HCT116 (cell line): ENCODE data around the gene REG1B. TPM values are rescaled to one million over a fixed set of nuclear protein-coding genes. Genes with fewer than 3 reads are reported as not detected.

ENCODE experiments used
- ATAC-seq: fragments of 200-7000 bp; cut with Tn5 transposase; 2 replicates; pipeline ENCODE4 v1.9.1; 2020; ENCODE audit warnings: mild to moderate bottlenecking, moderate library complexity
- BruUV-seq: library from RNA; stranded (reverse); fragments of 400-500 nt; replicated peaks from 2 replicates; lab custom pipeline; 2021; lab: Mats Ljungman, UMichigan
- CTCF ChIA-PET: fragments of 300-600 bp; sonication (Branson Sonifier 250); formaldehyde crosslinking; loops from one replicate; lab custom pipeline; 2021; ENCODE audit warnings: antibody characterized with exemption; lab: Charles Lee
- POLR2A ChIA-PET: fragments of 300-600, 350-600 bp; sonication (Branson Sonifier 250); formaldehyde crosslinking; loops from one replicate; lab custom pipeline; 2021; ENCODE audit warnings: antibody characterized with exemption; lab: Charles Lee
- RAD21 ChIA-PET, 2 experiments: fragments of 300-600 bp; sonication (Branson Sonifier 250); formaldehyde crosslinking; loops; one replicate each; lab custom pipeline; 2023; ENCODE audit warnings: low total read pairs in 2 of 2; ENCODE audit not compliant: uncharacterized antibody in 2 of 2, unreplicated experiment in 2 of 2, low non-redundant PET in 1 of 2; lab: Charles Lee
- DNase-seq: peaks from one replicate; pipeline ENCODE4 v3.0.0-alpha.2; 2010; ENCODE audit warnings: low read depth, low spot score
- H2AFZ ChIP-seq: fragments of 200-600 bp; shearing (Covaris generic), sonication (generic); 2 replicates; pipeline ENCODE4 v1.6.1; 2017; ENCODE audit warnings: low read depth, mixed run types, mixed read lengths, antibody characterized with exemption, low read length; ENCODE audit not compliant: poor library complexity, severe bottlenecking
- H3K27ac ChIP-seq: 2 replicates; pipeline ENCODE4 v1.5.1; 2012; ENCODE audit warnings: low read depth, low read length
- H3K27me3 ChIP-seq: fragments of 200-600 bp; sonication (generic); 2 replicates; pipeline ENCODE4 v1.6.1; 2016; ENCODE audit warnings: mixed run types, low read length, mixed read lengths; ENCODE audit not compliant: insufficient read depth
- H3K36me3 ChIP-seq, 2 experiments: fragments of 200-500 bp in 1 of 2; fragments of 200-600 bp in 1 of 2; sonication (Bioruptor generic) in 1 of 2; sonication (generic) in 1 of 2; 2 replicates each; pipeline versions ENCODE4 v1.5.1 to v1.6.1; 2014 to 2016; ENCODE audit warnings: low read length in 2 of 2, inconsistent platforms in 1 of 2, mixed read lengths in 1 of 2, mixed run types in 1 of 2; ENCODE audit not compliant: insufficient read depth in 2 of 2, control insufficient read depth in 1 of 2
- H3K4me1 ChIP-seq, 2 experiments: fragments of 200-600 bp in 1 of 2; sonication (generic) in 1 of 2; 2 replicates each; pipeline versions ENCODE4 v1.5.1 to v1.6.1; 2012 to 2017; ENCODE audit warnings: low read length in 2 of 2, inconsistent platforms in 1 of 2, mild to moderate bottlenecking in 1 of 2, mixed read lengths in 1 of 2, mixed run types in 1 of 2, moderate library complexity in 1 of 2; ENCODE audit not compliant: insufficient read depth in 2 of 2, control insufficient read depth in 1 of 2
- H3K4me2 ChIP-seq: fragments of 200-600 bp; sonication (generic); 2 replicates; pipeline ENCODE4 v1.6.1; 2017; ENCODE audit warnings: mixed run types, low read length, mixed read lengths
- H3K4me3 ChIP-seq, 2 experiments: fragments of 200-600 bp in 1 of 2; sonication (generic) in 1 of 2; replicated peaks in 1 of 2; 2 replicates each; pipeline ENCODE4 v1.5.1; 2011 to 2016; ENCODE audit warnings: low read length in 2 of 2, control low read depth in 1 of 2, low read depth in 1 of 2, mild to moderate bottlenecking in 1 of 2, mixed read lengths in 1 of 2, mixed run types in 1 of 2
- H3K79me2 ChIP-seq: fragments of 200-600 bp; sonication (generic); 2 replicates; pipeline ENCODE4 v1.6.1; 2017; ENCODE audit warnings: mild to moderate bottlenecking, mixed run types, low read length, moderate library complexity, mixed read lengths; ENCODE audit not compliant: insufficient read depth
- H3K9ac ChIP-seq: fragments of 200-600 bp; sonication (generic); 2 replicates; pipeline ENCODE4 v1.6.1; 2016; ENCODE audit warnings: low read length, mixed read lengths
- H3K9me2 ChIP-seq: fragments of 200-600 bp; sonication (generic), shearing (Covaris generic); 2 replicates; pipeline ENCODE4 v1.6.1; 2017; ENCODE audit warnings: mixed run types, mild to moderate bottlenecking, moderate library complexity; ENCODE audit not compliant: insufficient read depth
- H3K9me3 ChIP-seq, 2 experiments: fragments of 200-500 bp in 1 of 2; fragments of 200-600 bp in 1 of 2; sonication (Bioruptor generic) in 1 of 2; sonication (generic) in 1 of 2; 2 replicates each; pipeline ENCODE4 v1.6.1; 2014 to 2017; ENCODE audit warnings: low read length in 2 of 2, mixed read lengths in 2 of 2, inconsistent platforms in 1 of 2, low read depth in 1 of 2, mild to moderate bottlenecking in 1 of 2, mixed run types in 1 of 2, moderate library complexity in 1 of 2; ENCODE audit not compliant: control insufficient read depth in 1 of 2, insufficient read depth in 1 of 2
- H4K20me1 ChIP-seq: fragments of 200-600 bp; sonication (generic), shearing (Covaris generic); 2 replicates; pipeline ENCODE4 v1.6.1; 2017; ENCODE audit warnings: mixed run types, mild to moderate bottlenecking, moderate library complexity; ENCODE audit not compliant: insufficient read depth
- CTCF ChIP-seq, 3 experiments: fragments of 200-600 bp in 1 of 3; sonication (generic) in 1 of 3; IDR thresholded peaks in 2 of 3; conservative IDR thresholded peaks in 1 of 3; 2 replicates each; pipeline ENCODE4 v1.5.1; 2012 to 2017; ENCODE audit warnings: low read depth in 2 of 3, low read length in 2 of 3, antibody characterized with exemption in 1 of 3, borderline replicate concordance in 1 of 3, control low read depth in 1 of 3, mild to moderate bottlenecking in 1 of 3, mixed read lengths in 1 of 3, mixed run types in 1 of 3, moderate library complexity in 1 of 3; ENCODE audit not compliant: insufficient read depth in 1 of 3
- ELF1 ChIP-seq: IDR thresholded peaks from 2 replicates; pipeline ENCODE4 v1.6.1; 2012; ENCODE audit warnings: low read depth, borderline replicate concordance
- EZH2 ChIP-seq: fragments of 200-600 bp; sonication (generic); IDR thresholded peaks from 2 replicates; pipeline ENCODE4 v1.6.1; 2017; ENCODE audit warnings: antibody characterized with exemption, mixed run types
- EZH2phosphoT487 ChIP-seq: fragments of 200-600 bp; IDR thresholded peaks from 2 replicates; pipeline ENCODE4 v1.6.1; 2018; ENCODE audit warnings: antibody characterized with exemption, borderline replicate concordance
- JUND ChIP-seq: IDR thresholded peaks from 2 replicates; pipeline ENCODE4 v1.6.1; 2012
- REST ChIP-seq: IDR thresholded peaks from 2 replicates; pipeline ENCODE4 v1.6.1; 2012; ENCODE audit warnings: low read depth
- SIN3A ChIP-seq: IDR thresholded peaks from 2 replicates; pipeline ENCODE4 v1.6.1; 2012; ENCODE audit warnings: low read depth
- SRF ChIP-seq: IDR thresholded peaks from 2 replicates; pipeline ENCODE4 v1.6.1; 2012; ENCODE audit warnings: low read depth
- TCF7L2 ChIP-seq: IDR thresholded peaks from 2 replicates; pipeline ENCODE4 v1.7.0; 2011; ENCODE audit warnings: borderline replicate concordance, inconsistent platforms; ENCODE audit not compliant: insufficient read depth, insufficient read length; ENCODE audit errors: extremely low read depth
- YY1 ChIP-seq: IDR thresholded peaks from 2 replicates; pipeline ENCODE4 v1.6.1; 2011; ENCODE audit warnings: low read length, low read depth, moderate library complexity, mild to moderate bottlenecking; ENCODE audit not compliant: insufficient replicate concordance; ENCODE audit errors: extremely low read depth
- ZBTB33 ChIP-seq: IDR thresholded peaks from 2 replicates; pipeline ENCODE4 v1.6.1; 2011; ENCODE audit warnings: mild to moderate bottlenecking, low read length, moderate library complexity; ENCODE audit not compliant: insufficient replicate concordance; ENCODE audit errors: extremely low read depth
- ZFX ChIP-seq: fragments of 450-650 bp; IDR thresholded peaks from 2 replicates; pipeline ENCODE4 v1.6.1; 2017
- ZNF274 ChIP-seq: fragments of 200-500 bp; sonication (Bioruptor generic); IDR thresholded peaks from 2 replicates; pipeline ENCODE4 v1.6.1; 2014; ENCODE audit warnings: mild to moderate bottlenecking, low read depth, low read length, inconsistent platforms
- intact Hi-C: fragments of 100-400 bp; cut with micrococcal nuclease; formaldehyde crosslinking; loops from 2 replicates; pipeline ENCODE4 v1.10.0; 2022
- total RNA-seq: library from RNA; stranded (reverse); gene quantifications from one replicate; pipeline ENCODE4 v1.2.1, GENCODE V29; 2021; ENCODE audit not compliant: unreplicated experiment

Gene REG1B
- total RNA-seq, 1 experiment from 2014 or later, result 4.2 TPM

GRCh38 chr2:79131687-79132086 is 43.9 kb upstream of the REG1B start:
- Histone ChIP-seq H3K9me3 (peaks cover 3 to 43% of the 10 kb centered on the region in 2 experiments; a peak in 2 of 4 replicates), H3K4me3 (no peak overlapping the region), H4K20me1 (no peaks in the 10 kb centered on the region), H3K4me1 (no peaks in the 10 kb centered on the region), H3K9me2 (no peaks in the 10 kb centered on the region), H3K79me2 (no peaks in the 10 kb centered on the region), H2AFZ (no peak overlapping the region), H3K4me2 (no peak overlapping the region), H3K27ac (no peak overlapping the region), H3K36me3 (no peaks in the 10 kb centered on the region), H3K9ac (no peak overlapping the region), H3K27me3 (no peaks in the 10 kb centered on the region)
- ATAC-seq (no peak), DNase-seq (no peak)
- POLR2A ChIA-PET, result no interaction called here
- CTCF ChIA-PET, result no interaction called here
- intact Hi-C loops, result no loop called here
- no TSS peak for BruUV-seq
- no peak for TF ChIP-seq REST
- no peak for TF ChIP-seq SRF
- no peak for TF ChIP-seq TCF7L2
- TF ChIP-seq EZH2, result no peak
- no peak for TF ChIP-seq ZBTB33
- TF ChIP-seq JUND, result no peak
- no peak for TF ChIP-seq ELF1
- no peak for TF ChIP-seq CTCF (IDR thresholded peaks at IDR 0.05 in 2 of 3, conservative IDR thresholded peaks at IDR 0.05 in 1 of 3; ENCODE audit: borderline replicate concordance in 1 of 3, insufficient read depth in 1 of 3, low read depth in 2 of 3, low read length in 2 of 3)
- TF ChIP-seq ZFX, result no peak
- no peak for TF ChIP-seq EZH2phosphoT487
- no peak for TF ChIP-seq ZNF274
- no peak for TF ChIP-seq SIN3A
- TF ChIP-seq YY1, result no peak
- TF ChIP-seq, all 23 proteins: peak for 0
- RAD21 ChIA-PET, result no interaction called here
